KOPT-K1 (cell line): ENCODE measurements around the gene MAN2B2.

Source experiments
- H3K27ac ChIP-seq: fragments of 200-600 bp; sonication (generic); 2 replicates; pipeline ENCODE4 v1.5.1; 2016; ENCODE audit warnings: antibody characterized with exemption, mild to moderate bottlenecking, low read depth, low read length; ENCODE audit not compliant: poor library complexity, severe bottlenecking
- H3K36me3 ChIP-seq: fragments of 200-600 bp; sonication (generic); 2 replicates; pipeline ENCODE4 v1.5.1; 2017; ENCODE audit warnings: antibody characterized with exemption, mild to moderate bottlenecking, low read length, moderate library complexity; ENCODE audit not compliant: insufficient read depth
- H3K9me3 ChIP-seq: fragments of 200-600 bp; sonication (generic); 2 replicates; pipeline ENCODE4 v1.5.1; 2017; ENCODE audit warnings: antibody characterized with exemption, low read length, mild to moderate bottlenecking; ENCODE audit not compliant: insufficient read depth, poor library complexity, severe bottlenecking

MAN2B2 gene

DNA sequence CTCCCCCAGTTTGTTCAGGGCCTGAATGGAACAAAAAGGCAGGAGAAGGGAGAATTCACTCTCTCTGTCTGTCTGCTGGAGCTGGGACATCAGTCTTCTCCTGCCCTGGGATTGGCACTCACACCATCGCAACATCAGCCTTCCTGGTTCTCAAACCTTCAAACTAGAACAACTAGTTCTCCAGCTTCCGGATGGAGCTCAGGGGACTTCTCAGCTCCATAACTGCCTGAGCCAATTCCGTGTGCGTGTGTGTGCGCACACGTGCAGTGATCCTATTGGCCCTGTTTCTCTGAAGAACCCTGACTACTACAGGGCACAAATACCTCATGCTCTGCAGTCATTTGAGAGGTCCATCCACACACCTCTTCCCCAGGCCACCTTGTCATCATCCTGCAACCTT lies 18.7 kb upstream of the MAN2B2 start:
- no peaks in the 10 kb centered on the region for H3K36me3 ChIP-seq
- H3K27ac ChIP-seq = no peak overlapping the region
- H3K9me3 ChIP-seq = peaks cover 17% of the 10 kb centered on the region

DNA sequence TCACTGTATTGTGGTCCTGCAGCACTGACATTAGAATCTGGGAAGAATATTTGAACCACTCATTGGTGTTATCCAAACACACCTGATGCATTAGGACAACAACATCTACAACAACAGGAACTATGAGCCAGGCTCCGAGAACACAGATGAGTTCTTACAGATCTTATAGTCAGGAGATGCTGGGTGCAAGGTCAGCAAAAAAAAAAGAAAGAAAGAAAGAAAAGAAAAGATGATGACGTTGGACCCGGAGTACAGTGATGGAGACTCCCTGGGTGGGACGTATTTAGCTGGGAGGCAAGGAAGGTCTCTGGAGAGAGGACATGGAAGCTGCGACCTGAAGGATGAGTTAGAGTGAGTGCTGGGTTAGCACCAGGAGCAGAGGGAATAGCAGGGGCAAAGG lies 17.8 kb upstream of the MAN2B2 start:
- Histone ChIP-seq H3K36me3 (no peaks in the 10 kb centered on the region), H3K27ac (no peak overlapping the region)

DNA sequence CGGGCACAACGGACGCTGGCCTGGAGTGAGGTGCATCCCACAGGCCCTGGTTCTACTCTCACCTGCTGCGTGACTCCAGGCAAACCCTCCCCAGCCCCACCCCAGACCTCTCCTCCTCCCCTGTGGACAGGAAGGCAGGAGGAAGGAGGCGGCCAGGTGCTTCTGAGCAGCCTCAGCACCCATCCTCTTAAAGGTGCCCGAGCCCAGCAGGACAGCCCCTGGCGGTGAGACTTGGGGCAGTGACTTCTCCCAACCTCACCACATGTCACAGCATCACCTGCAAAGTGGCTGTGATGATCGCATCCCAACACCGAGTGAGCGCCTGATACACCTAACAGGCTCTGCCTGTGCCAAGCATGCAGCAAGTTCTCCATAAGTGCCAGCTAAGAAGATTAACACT lies 17.1 kb upstream of the MAN2B2 start:
- no peak overlapping the region for H3K27ac ChIP-seq
- no peaks in the 10 kb centered on the region for H3K36me3 ChIP-seq
- peaks cover 4% of the 10 kb centered on the region for H3K9me3 ChIP-seq

More for the DNA sequence above, 17.8 kb upstream of the MAN2B2 start:
- H3K9me3 ChIP-seq = peaks cover 9% of the 10 kb centered on the region

DNA sequence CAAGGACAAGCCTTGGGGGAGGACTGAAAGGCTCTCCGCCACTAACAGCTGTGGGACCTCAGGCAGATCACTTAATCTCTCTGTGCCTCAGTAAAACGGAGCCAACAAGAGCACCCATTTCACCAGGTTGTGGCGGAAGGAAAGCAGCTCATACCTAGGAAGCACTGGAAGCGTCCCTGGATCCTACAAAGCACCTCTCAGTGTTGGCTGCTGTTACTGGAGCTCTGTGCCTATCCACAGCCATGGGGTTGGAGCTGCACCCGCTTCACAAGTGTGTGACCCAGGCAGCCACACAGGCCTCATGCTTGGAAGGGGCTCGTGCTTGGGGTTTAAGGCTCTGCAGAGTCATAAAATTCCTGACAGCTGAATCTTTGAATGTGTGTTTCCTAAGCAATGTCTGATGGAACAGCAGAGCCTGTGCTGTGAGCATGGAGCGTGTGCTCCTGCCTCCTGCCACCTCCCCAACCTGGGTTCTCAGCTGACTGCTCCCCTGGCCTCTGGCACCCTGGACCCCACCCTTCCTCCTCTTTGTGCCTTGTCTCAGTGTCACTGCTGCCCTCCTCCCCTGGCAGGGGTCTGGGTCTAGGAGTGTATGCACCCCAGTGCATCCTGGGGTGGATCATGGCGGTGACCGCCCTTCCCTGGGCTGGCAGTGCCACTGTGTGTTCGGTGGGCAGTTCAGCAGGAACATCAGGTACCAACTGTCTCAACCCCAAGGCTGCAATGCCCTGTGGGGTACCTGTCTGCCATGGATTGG lies 14.4 kb upstream of the MAN2B2 start:
- no peak overlapping the region for H3K27ac ChIP-seq
- H3K9me3 ChIP-seq = peaks cover 12% of the 10 kb centered on the region
- no peaks in the 10 kb centered on the region for H3K36me3 ChIP-seq

DNA sequence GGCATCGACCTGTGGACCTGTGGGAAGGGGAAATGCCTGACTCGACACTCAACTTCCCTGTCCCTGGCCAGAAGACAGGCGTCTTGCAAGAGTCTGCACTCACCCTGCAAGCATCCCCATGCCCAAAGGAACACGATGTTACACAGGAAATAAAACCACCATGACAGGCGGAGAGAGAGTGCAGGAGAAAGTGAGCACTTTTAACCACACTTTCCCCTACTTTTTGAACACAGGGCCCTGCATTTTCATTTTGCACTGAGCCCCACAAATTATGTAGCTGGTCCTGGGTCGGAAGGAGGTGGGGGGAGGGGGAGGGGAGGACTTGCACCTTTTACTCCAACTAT lies 13.8 kb upstream of the MAN2B2 start:
- Histone ChIP-seq H3K9me3 (peaks cover 12% of the 10 kb centered on the region), H3K36me3 (no peaks in the 10 kb centered on the region), H3K27ac (no peak overlapping the region)

DNA sequence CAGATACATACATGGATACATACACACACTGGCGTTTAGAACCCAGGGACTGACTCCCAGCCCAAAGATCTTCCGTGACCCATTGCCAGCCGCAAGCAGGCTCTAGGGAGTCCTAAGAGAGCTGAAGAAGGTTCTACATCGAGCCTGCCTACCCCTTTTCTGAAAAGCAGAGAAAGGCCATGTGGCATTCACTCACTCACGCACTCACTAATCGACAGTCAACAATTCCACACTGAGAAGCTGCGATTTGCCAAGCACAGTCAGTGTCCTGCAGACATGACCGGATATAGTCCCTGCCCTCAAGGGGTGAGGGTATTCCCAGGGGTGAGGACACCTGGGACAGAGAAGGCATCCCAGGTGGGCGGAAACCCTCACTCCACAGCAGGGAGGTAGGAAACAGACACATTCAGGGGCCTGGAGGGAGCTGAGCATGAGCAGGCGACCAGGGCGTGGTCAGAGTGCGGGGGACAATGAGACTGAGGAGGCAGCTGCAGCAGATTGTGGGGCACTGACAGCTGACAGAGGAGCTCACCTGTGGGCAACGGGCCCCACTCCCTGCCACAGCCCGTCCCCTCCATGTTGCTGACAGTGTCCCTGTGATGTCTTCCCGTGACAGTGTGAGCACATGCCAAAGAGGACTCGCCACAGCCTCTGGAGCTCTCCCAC lies 13.2 kb upstream of the MAN2B2 start:
- H3K36me3 ChIP-seq = no peaks in the 10 kb centered on the region
- H3K27ac ChIP-seq = no peak overlapping the region
- peaks cover 12% of the 10 kb centered on the region for H3K9me3 ChIP-seq

DNA sequence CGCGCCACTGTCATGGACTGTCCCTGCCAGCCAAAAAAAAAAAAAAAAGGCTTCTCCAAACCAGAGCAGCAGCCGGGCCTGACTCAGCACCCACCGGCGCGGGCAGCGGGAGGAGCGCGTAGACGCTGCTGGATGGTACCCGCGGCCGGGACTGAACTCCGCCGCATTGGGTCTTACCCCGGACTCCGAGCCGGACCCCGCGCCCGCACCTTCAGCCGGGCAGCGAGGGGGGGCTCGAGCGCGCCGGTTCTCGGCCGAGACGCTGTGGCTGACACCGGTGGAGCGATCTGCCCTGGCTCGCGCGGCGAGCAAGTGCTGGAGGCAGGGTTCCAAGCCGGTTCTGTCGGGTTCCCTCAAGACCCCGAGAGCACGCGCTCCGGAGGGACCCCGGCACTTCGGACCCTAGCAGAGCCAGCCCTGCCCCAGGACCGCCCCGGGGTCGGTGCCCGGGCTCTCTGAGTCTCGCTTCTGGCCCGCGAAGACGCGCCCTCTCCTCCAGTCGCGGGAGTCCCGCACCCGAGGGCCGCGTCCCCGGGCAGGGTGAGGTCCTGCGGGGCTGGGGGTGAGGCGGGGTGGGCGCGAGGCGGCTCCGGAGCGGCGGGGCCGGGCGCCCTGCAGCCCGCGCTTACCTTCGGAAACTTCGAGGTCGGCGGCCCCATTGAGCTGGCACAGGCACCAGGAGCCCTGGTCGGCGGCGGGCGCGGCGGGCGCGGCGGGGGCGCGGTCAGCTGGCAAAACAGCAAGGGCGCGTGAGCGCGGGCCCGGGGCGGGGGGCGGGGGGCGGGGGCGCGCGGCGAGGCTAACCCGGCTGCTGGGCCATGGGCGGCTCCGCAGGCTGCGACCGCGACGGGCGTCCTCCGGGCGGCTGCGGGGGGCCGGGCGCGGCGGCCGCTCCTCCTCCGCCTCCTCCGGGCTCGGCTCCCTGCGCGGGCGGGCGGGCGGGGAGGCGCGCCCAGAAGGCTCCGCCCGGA lies 11.8 kb upstream of the MAN2B2 start:
- Histone ChIP-seq H3K36me3 (no peaks in the 10 kb centered on the region), H3K27ac (no peak overlapping the region), H3K9me3 (peaks cover 12% of the 10 kb centered on the region)

DNA sequence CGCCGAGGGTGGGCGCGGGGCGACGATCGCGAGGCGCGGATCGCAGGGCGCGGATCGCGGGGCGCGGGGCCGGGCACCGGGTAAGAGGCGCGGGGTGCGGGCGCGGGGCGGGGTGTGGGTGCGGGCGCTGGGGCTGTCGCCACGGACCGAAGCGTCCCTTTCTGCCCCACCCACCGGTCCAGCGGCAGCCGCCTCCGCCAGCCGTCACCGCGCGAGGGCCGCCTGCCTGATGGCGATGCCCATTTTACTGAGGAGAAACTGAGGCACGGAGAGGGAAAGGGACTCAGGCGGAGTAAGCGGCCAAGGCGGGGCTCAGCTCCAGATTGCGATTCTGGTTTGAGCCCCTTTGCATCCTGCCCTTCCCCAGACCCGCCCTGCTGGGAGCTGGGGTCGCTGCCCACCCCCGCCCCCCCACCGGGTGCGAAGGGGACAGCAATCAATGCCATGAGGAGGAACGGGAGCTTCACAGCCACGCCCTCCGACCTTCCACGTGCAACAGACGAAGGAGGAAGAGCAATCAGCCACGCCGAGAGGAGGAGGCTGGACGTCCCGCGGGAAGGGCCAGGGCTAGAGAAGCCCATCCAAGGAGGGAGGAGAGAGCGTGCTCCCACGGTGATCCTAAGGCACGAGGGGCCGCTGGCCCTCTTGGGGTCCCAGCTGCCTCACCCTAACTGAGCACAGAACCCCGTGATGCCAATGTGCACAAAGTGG lies 10.9 kb upstream of the MAN2B2 start:
- no peak overlapping the region for H3K27ac ChIP-seq
- H3K36me3 ChIP-seq = no peaks in the 10 kb centered on the region
- H3K9me3 ChIP-seq = peaks cover 12% of the 10 kb centered on the region

DNA sequence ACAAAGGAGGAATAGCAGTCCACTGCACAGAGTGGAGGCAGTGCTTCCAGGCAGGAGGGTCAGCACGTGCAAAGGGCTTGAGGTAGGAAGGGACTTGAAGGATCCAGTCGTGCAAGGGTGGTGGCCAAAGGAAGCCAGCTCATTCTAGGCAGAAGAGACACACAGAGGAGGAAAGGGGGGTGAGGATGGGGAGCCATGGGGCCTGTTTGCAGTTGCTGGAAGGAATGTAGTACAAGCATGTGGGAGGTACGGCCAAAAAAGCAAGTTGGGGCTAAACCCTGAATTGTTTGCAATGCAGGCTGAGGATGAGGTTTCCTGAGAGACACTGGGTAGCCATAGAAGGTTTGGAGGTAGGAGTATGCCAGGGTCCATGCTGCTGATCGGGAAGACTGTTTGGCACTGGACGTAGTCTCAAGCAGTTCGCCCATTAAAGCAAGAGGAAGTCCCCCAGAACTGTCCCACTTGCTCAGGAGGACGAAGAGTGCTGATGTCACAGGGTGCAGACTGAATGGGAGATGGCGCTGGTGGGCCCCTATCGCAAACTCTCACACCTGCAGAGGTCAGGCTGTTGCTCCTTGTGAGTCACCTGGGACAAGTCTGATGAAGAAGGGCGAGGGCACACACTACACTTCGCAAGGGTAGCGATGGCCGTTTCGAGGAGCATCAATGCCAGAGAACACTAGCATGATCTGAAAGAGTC lies 9.1 kb upstream of the MAN2B2 start:
- Histone ChIP-seq H3K9me3 (peaks cover 12% of the 10 kb centered on the region), H3K27ac (no peak overlapping the region), H3K36me3 (no peaks in the 10 kb centered on the region)

DNA sequence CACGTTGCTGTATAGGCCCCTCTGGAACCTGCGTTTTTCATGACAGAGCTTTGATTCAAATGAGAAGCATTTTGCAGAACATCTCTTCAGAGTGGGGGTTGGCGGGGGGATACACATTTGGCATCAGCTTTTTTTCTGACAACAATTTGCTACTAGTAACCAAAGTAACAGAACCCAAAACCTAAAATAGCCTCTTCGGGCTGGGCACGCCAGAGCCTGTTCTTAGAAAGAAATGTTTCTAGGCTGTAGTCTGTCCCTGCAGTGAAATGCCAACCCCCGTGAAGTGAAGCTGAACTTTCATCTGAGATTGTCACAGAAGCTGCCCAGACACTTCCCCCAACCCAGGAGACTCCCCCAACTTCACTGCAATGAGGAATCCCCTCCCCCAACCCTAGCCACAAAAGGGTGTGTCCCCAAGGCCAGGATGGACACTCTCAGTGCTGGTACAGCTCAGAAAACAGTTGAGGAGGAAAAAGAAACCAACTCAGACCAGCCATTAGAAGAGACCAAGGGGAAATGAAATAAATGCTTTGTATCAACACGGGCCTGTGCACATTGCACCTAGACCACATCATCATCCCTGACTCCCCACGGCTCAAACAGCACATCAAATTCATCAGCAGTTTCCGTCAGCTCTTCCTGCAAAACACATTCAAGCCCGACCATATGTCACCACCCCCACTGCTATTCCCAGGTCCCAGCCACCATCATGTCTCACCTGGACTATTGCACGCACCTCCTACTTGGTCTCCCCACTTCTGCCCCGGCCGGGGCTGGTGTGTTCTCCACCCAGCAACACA lies 8.4 kb upstream of the MAN2B2 start:
- no peaks in the 10 kb centered on the region for H3K36me3 ChIP-seq
- H3K9me3 ChIP-seq = peaks cover 12% of the 10 kb centered on the region
- no peak overlapping the region for H3K27ac ChIP-seq

DNA sequence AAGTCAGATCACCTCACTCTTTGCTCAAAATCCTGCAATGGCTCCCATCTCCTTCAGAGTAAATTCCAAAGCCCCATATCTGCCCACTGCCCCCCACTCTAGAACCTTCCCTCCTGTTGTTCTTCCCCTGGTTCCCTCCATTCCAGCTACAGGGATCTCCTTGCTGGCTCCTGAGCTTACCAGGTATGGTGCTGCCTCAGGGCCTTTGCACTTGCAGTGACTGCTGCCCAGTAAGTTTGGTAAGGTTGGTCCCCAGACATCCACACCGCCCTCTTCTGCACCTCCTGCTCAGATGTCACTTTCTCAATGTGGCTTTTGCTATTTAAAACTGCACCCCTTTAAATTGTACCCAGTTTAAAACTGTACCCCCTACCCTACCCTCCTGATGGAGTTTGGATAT lies 7.8 kb upstream of the MAN2B2 start:
- peaks cover 12% of the 10 kb centered on the region for H3K9me3 ChIP-seq
- H3K27ac ChIP-seq = no peak overlapping the region
- H3K36me3 ChIP-seq = no peaks in the 10 kb centered on the region

DNA sequence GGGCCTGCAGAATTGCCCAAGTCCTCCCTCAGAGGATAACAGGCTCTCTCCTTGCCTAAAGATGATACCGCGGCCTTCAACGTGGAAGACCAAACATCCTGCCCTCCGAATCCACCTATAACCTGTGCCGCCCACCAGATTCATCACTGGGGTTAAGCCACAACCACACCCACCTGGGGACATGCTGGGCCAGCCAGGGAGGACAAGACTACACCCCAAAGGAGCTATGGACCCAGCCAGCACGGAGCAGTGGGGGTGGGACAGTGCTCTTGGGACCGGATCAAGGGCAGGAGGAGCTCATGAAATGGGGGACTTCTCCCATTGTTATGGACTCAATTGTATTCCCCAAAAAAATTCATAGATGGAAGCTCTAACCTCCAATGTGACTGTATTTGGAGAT lies 6.8 kb upstream of the MAN2B2 start:
- no peaks in the 10 kb centered on the region for H3K36me3 ChIP-seq
- H3K9me3 ChIP-seq = peaks cover 12% of the 10 kb centered on the region
- no peak overlapping the region for H3K27ac ChIP-seq

DNA sequence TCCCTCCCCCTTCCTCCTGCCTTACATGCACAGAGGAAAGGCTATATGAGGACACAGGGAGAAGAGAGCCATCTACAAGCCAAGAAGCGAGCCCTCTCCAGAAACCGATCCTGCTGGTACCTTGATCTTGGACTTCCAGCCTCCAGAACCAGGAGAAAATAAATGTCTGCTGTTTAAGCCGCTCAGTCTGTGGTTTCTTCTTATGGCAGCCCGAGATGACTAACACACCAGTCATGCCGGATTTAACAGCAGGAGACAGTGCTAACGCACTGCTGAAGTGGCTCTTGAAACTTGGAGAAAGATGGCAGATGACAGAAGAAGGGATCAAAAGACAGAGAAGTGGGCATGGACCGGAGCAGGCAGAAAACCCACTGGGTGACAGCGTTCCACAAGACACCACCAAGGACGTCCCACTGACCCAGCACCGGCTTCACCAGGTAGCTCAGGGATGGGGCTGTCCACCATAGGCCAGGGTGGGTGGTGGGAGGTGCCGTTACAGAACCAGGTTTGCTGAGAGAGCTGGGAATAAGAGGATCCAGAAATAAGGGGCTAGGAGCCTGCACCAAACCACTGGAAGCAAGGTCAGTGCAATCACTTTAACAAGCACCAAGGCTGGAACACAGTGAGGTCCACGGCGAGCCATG lies 6.2 kb upstream of the MAN2B2 start:
- peaks cover 12% of the 10 kb centered on the region for H3K9me3 ChIP-seq
- no peak overlapping the region for H3K27ac ChIP-seq
- H3K36me3 ChIP-seq = no peaks in the 10 kb centered on the region
